Activated CD4-positive, alpha-beta memory T cell treated with anti-CD3 and anti-CD28 coated beads, Interleukin-2, amount 10 ng/mL, durations not matched to agents 7 days and 5 days (primary cell): Measurements from ENCODE around the gene P2RX6. TPM values are rescaled to one million over a fixed set of nuclear protein-coding genes. Genes with fewer than 3 reads are reported as not detected.
"Not testable (repeated sequence)": the region's sequence is repeated elsewhere in the genome, so short reads cannot be mapped to it uniquely, and the experiment has no call there.

Experiments used
- CTCF ChIA-PET: fragments of 350-600 bp; sonication (Branson Sonifier 250); formaldehyde crosslinking; loops from one replicate; lab custom pipeline; 2021; ENCODE audit warnings: antibody characterized with exemption, inconsistent platforms; lab: Charles Lee
- POLR2A ChIA-PET: fragments of 350-600 bp; sonication (Branson Sonifier 250); formaldehyde crosslinking; loops from one replicate; lab custom pipeline; 2021; ENCODE audit warnings: antibody characterized with exemption; lab: Charles Lee
- DNase-seq: peaks from one replicate; pipeline ENCODE4 v3.0.0-alpha.2; 2020
- H3K27ac Mint-ChIP-seq: one replicate; pipeline ENCODE4 v1.8.0; 2021; ENCODE audit warnings: mild to moderate bottlenecking, mixed read lengths
- H3K27me3 Mint-ChIP-seq: one replicate; pipeline ENCODE4 v1.8.0; 2021; ENCODE audit warnings: mixed read lengths
- H3K36me3 Mint-ChIP-seq: one replicate; pipeline ENCODE4 v1.8.0; 2021; ENCODE audit warnings: low read depth, mixed read lengths
- H3K4me1 Mint-ChIP-seq: one replicate; pipeline ENCODE4 v1.8.0; 2021; ENCODE audit warnings: mixed read lengths
- H3K4me3 Mint-ChIP-seq: one replicate; pipeline ENCODE4 v1.8.0; 2021; ENCODE audit warnings: mild to moderate bottlenecking, mixed read lengths
- H3K9me3 Mint-ChIP-seq: one replicate; pipeline ENCODE4 v1.8.0; 2021; ENCODE audit warnings: mixed read lengths
- total RNA-seq, 2 experiments: library from RNA; stranded (reverse); gene quantifications; one replicate each; pipeline ENCODE4 v1.2.3, GENCODE V29; 2021

The P2RX6 gene
- total RNA-seq, 2 experiments from 2014 or later = 0.08 to 0.23 TPM

DNA sequence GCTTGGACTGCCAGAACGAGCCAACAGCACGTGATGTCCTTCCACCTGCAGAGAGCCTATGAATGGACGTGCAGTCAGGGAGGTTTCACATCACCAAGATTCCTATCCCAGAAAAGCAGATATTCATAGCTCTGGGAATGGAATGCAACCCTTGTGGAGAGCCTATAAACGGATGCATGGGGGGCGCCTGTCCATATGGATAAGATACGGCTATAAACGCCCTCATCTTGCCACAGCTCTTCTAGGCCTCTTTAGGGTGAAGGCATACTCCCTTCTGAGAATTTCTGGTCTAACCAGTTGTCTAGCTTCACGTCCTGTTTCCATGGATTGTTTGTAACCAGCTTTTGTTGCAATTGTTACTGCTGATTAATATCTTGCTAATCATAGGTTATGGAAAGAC, 56.8 kb downstream of the P2RX6 start:
- H3K9me3 Mint-ChIP-seq, H3K27me3 Mint-ChIP-seq, CTCF ChIA-PET, POLR2A ChIA-PET, DNase-seq, H3K4me3 Mint-ChIP-seq, H3K36me3 Mint-ChIP-seq, H3K27ac Mint-ChIP-seq: not testable (repeated sequence)
- H3K4me1 Mint-ChIP-seq = peaks cover 12% of the 10 kb centered on the region

DNA sequence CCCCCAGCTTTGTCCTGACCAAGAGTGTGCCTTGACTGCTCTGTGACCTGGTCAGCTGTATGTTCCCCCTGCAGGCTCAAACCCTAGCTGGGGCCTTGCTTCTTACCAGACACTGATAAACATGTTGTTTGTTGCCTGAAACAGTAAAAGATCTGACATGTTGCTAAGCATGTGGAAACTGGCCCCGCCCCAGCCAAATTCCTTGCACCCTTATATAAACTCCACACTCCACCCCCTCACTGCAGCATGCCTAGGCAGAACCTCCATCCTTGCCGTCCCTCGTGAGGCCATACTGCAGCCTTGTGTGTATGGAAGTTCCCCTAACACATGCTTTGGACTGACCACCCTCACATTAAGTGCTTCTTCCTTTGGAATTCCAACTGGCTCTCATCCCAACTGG, 58.1 kb downstream of the P2RX6 start:
- CTCF ChIA-PET = no interaction called here
- H3K4me1 Mint-ChIP-seq = peaks cover 10% of the 10 kb centered on the region
- peaks cover 1% of the 10 kb centered on the region for H3K27me3 Mint-ChIP-seq
- H3K4me3 Mint-ChIP-seq = no peak overlapping the region
- no peaks in the 10 kb centered on the region for H3K36me3 Mint-ChIP-seq
- no peaks in the 10 kb centered on the region for H3K9me3 Mint-ChIP-seq
- DNase-seq = no peak
- POLR2A ChIA-PET = no interaction called here
- H3K27ac Mint-ChIP-seq = no peak overlapping the region

- Mint-ChIP-seq H3K4me3 (no peak overlapping the region), H3K36me3 (no peaks in the 10 kb centered on the region), H3K4me1 (peaks cover 6% of the 10 kb centered on the region), H3K27me3 (peaks cover 1% of the 10 kb centered on the region), H3K9me3 (no peaks in the 10 kb centered on the region), H3K27ac (no peak overlapping the region)
- POLR2A ChIA-PET = no interaction called here
- CTCF ChIA-PET = no interaction called here
- no peak for DNase-seq
Measured at GRCh38 chr22:21073482-21073881, 58.5 kb downstream of the P2RX6 start.

- peaks cover 1% of the 10 kb centered on the region for H3K27me3 Mint-ChIP-seq
- peaks cover 6% of the 10 kb centered on the region for H3K4me1 Mint-ChIP-seq
- ChIA-PET POLR2A (no interaction called here), CTCF (no interaction called here)
- H3K36me3 Mint-ChIP-seq = no peaks in the 10 kb centered on the region
- no peak for DNase-seq
- no peaks in the 10 kb centered on the region for H3K9me3 Mint-ChIP-seq
- no peak overlapping the region for H3K27ac Mint-ChIP-seq
- H3K4me3 Mint-ChIP-seq = no peak overlapping the region
Measured at GRCh38 chr22:21074102-21074715, 59.2 kb downstream of the P2RX6 start.

DNA sequence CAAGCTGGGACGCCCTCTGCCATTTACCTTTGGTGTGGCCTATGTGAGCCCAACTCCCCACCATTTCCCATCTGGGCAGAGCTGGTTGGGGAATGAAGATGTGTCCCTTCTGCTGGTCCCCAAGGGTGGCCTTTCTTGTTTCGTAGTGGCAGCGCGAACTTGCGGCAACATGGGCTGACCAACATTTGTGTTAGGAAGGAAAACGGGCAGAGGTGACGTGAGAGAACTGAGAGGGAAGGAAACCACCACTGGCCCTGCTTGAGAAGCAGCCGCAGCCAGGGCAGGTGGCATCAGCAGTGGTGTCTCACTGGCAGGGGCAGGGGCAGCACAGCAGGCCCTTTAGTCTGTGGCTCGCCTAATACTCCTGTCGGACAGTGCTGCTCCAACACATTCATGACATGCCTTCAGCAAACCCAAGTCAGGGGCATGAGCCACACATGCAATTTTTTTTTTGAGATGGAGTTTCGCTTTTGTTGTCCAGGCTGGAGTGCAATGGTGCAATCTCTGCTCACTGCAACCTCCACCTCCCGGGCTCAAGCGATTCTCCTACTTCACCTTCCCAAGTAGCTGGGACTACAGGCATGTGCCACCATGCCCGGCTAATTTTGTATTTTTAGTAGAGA, 60.7 kb downstream of the P2RX6 start:
- H3K9me3 Mint-ChIP-seq = no peaks in the 10 kb centered on the region
- peaks cover 1% of the 10 kb centered on the region for H3K27me3 Mint-ChIP-seq
- ChIA-PET POLR2A (no interaction called here), CTCF (no interaction called here)
- H3K4me3 Mint-ChIP-seq = no peak overlapping the region
- peaks cover 2% of the 10 kb centered on the region for H3K4me1 Mint-ChIP-seq
- H3K36me3 Mint-ChIP-seq = no peaks in the 10 kb centered on the region
- no peak overlapping the region for H3K27ac Mint-ChIP-seq
- DNase-seq = no peak

- no peaks in the 10 kb centered on the region for H3K4me1 Mint-ChIP-seq
- H3K27me3 Mint-ChIP-seq = peaks cover 1% of the 10 kb centered on the region
- POLR2A ChIA-PET = no interaction called here
- no peak overlapping the region for H3K4me3 Mint-ChIP-seq
- no peak for DNase-seq
- no peak overlapping the region for H3K27ac Mint-ChIP-seq
- CTCF ChIA-PET = no interaction called here
- H3K9me3 Mint-ChIP-seq = no peaks in the 10 kb centered on the region
- H3K36me3 Mint-ChIP-seq = no peaks in the 10 kb centered on the region
Measured at GRCh38 chr22:21076912-21077625, 62.1 kb downstream of the P2RX6 start.

Other genes with a start within 250 kb of the P2RX6 start
- gene SERPIND1, start 241.1 kb upstream of the P2RX6 start, total RNA-seq = not detected
- gene PI4KA, start 156.4 kb upstream of the P2RX6 start, total RNA-seq = 100 to 1,000 TPM in 1 of 2 experiments, 10 to 100 TPM in 1; 85.8 to 100 TPM
- gene SNAP29, start 156.2 kb upstream of the P2RX6 start, total RNA-seq = 10 to 100 TPM; 34.7 to 35.6 TPM
- gene CRKL, start 97.8 kb upstream of the P2RX6 start, total RNA-seq = 10 to 100 TPM; 84.8 to 88.2 TPM
- gene AIFM3, start 47.9 kb upstream of the P2RX6 start, total RNA-seq = under 1 TPM; 0.23 to 0.58 TPM
- 10 to 100 TPM; 53.3 to 60.3 TPM for gene LZTR1, start 32.9 kb upstream of the P2RX6 start, total RNA-seq
- gene THAP7, start 13.0 kb upstream of the P2RX6 start, total RNA-seq = 10 to 100 TPM; 24.7 to 25.4 TPM
- gene SLC7A4, start 17.4 kb downstream of the P2RX6 start, total RNA-seq = not detected
- gene LRRC74B, start 30.8 kb downstream of the P2RX6 start, total RNA-seq = not detected